H9 (cell line): ENCODE data around the gene SLC17A3. TPM values are rescaled to one million over a fixed set of nuclear protein-coding genes. Genes with fewer than 3 reads are reported as not detected.

Experiments used
- DNase-seq: peaks from one replicate; pipeline ENCODE4 v3.0.0-alpha.2; 2017
- H2AFZ ChIP-seq: one replicate; pipeline ENCODE4 v1.6.1; 2013; ENCODE audit warnings: mild to moderate bottlenecking, low read length, control low read depth, moderate library complexity
- H2AK5ac ChIP-seq: 2 replicates; pipeline ENCODE4 v1.6.1; 2013; ENCODE audit warnings: low read length, control low read depth, mixed read lengths; ENCODE audit not compliant: insufficient read length
- H2BK120ac ChIP-seq: one replicate; pipeline ENCODE4 v1.6.1; 2013; ENCODE audit warnings: low read depth, mild to moderate bottlenecking, low read length, control low read depth, inconsistent platforms; ENCODE audit not compliant: poor library complexity, severe bottlenecking
- H2BK12ac ChIP-seq: 2 replicates; pipeline ENCODE4 v1.6.1; 2013; ENCODE audit warnings: low read length, control low read depth, mixed read lengths, low read depth; ENCODE audit not compliant: insufficient read length
- H2BK15ac ChIP-seq: 2 replicates; pipeline ENCODE4 v1.6.1; 2013; ENCODE audit warnings: low read depth, low read length, control low read depth
- H2BK20ac ChIP-seq: one replicate; pipeline ENCODE4 v1.6.1; 2013; ENCODE audit warnings: low read depth, mild to moderate bottlenecking, low read length, control low read depth, inconsistent platforms; ENCODE audit not compliant: poor library complexity, severe bottlenecking
- H2BK5ac ChIP-seq: 2 replicates; pipeline ENCODE4 v1.6.1; 2013; ENCODE audit warnings: low read length, control low read depth, mixed read lengths; ENCODE audit not compliant: insufficient read length
- H3K14ac ChIP-seq: 2 replicates; pipeline ENCODE4 v1.6.1; 2013; ENCODE audit warnings: low read length, control low read depth; ENCODE audit not compliant: insufficient read depth
- H3K18ac ChIP-seq: 2 replicates; pipeline ENCODE4 v1.6.1; 2013; ENCODE audit warnings: low read depth, mild to moderate bottlenecking, mixed read lengths, low read length, control low read depth; ENCODE audit not compliant: insufficient read length
- H3K23ac ChIP-seq: 2 replicates; pipeline ENCODE4 v1.6.1; 2013; ENCODE audit warnings: low read length, control low read depth, mixed read lengths, low read depth; ENCODE audit not compliant: insufficient read length
- H3K23me2 ChIP-seq: 2 replicates; pipeline ENCODE4 v1.6.1; 2013; ENCODE audit warnings: low read depth, mild to moderate bottlenecking, mixed read lengths, low read length, control low read depth; ENCODE audit not compliant: insufficient read length, poor library complexity, severe bottlenecking
- H3K27ac ChIP-seq: 2 replicates; pipeline ENCODE4 v1.5.1; 2013; ENCODE audit warnings: low read length, control low read depth, mixed read lengths, low read depth; ENCODE audit not compliant: insufficient read length
- H3K27me3 ChIP-seq: 2 replicates; pipeline ENCODE4 v1.6.1; 2013; ENCODE audit warnings: low read length, control low read depth, inconsistent platforms; ENCODE audit not compliant: insufficient read depth
- H3K4ac ChIP-seq: 2 replicates; pipeline ENCODE4 v1.6.1; 2013; ENCODE audit warnings: low read depth, mild to moderate bottlenecking, control low read depth, inconsistent platforms, low read length, moderate library complexity
- H3K4me1 ChIP-seq: 2 replicates; pipeline ENCODE4 v1.6.1; 2013; ENCODE audit warnings: low read length, control low read depth, inconsistent platforms; ENCODE audit not compliant: insufficient read depth
- H3K4me2 ChIP-seq: 2 replicates; pipeline ENCODE4 v1.6.1; 2013; ENCODE audit warnings: low read length, control low read depth, mixed read lengths; ENCODE audit not compliant: insufficient read length, insufficient read depth
- H3K56ac ChIP-seq: 2 replicates; pipeline ENCODE4 v1.6.1; 2013; ENCODE audit warnings: low read depth, mild to moderate bottlenecking, mixed read lengths, low read length, control low read depth; ENCODE audit not compliant: insufficient read length
- H3K79me1 ChIP-seq: 2 replicates; pipeline ENCODE4 v1.6.1; 2013; ENCODE audit warnings: low read depth, mild to moderate bottlenecking, moderate library complexity, low read length, control low read depth, inconsistent platforms; ENCODE audit not compliant: insufficient read depth, poor library complexity, severe bottlenecking
- H3K79me2 ChIP-seq: 2 replicates; pipeline ENCODE4 v1.6.1; 2013; ENCODE audit warnings: low read length, control low read depth, inconsistent platforms; ENCODE audit not compliant: insufficient read depth
- H3K9ac ChIP-seq: 2 replicates; pipeline ENCODE4 v1.6.1; 2013; ENCODE audit warnings: low read length, control low read depth, mixed read lengths; ENCODE audit not compliant: insufficient read length; ENCODE audit errors: extremely low read depth
- H3K9me3 ChIP-seq: one replicate; pipeline ENCODE4 v1.6.1; 2013; ENCODE audit warnings: low read depth, low read length, inconsistent platforms; ENCODE audit not compliant: control insufficient read depth
- H3T11ph ChIP-seq: one replicate; pipeline ENCODE4 v1.6.1; 2013; ENCODE audit warnings: mild to moderate bottlenecking, low read length, control low read depth, inconsistent platforms
- H4K20me1 ChIP-seq: one replicate; pipeline ENCODE4 v1.6.1; 2013; ENCODE audit not compliant: control insufficient read depth, insufficient read length, insufficient read depth
- H4K5ac ChIP-seq: 2 replicates; pipeline ENCODE4 v1.6.1; 2013; ENCODE audit warnings: low read depth, mild to moderate bottlenecking, mixed read lengths, low read length, control low read depth; ENCODE audit not compliant: insufficient read length
- H4K8ac ChIP-seq: replicated peaks from 2 replicates; pipeline ENCODE4 v1.6.1; 2013; ENCODE audit warnings: low read length, control low read depth, mixed read lengths, low read depth; ENCODE audit not compliant: insufficient read length
- H4K91ac ChIP-seq: 2 replicates; pipeline ENCODE4 v1.6.1; 2013; ENCODE audit warnings: low read depth, mild to moderate bottlenecking, moderate library complexity, mixed read lengths, low read length, control low read depth; ENCODE audit not compliant: insufficient read length
- H3K27ac Mint-ChIP-seq, 3 experiments: 2 replicates in 2 of 3; 3 replicates in 1 of 3; pipeline ENCODE4 v1.8.0; 2020 to 2021; ENCODE audit warnings: mixed read lengths in 3 of 3, mild to moderate bottlenecking in 1 of 3, moderate library complexity in 1 of 3
- H3K27me3 Mint-ChIP-seq: 2 replicates; pipeline ENCODE4 v1.8.0; 2021; ENCODE audit warnings: low read depth, mild to moderate bottlenecking, moderate library complexity, mixed read lengths
- H3K36me3 Mint-ChIP-seq, 3 experiments: 2 replicates in 2 of 3; 3 replicates in 1 of 3; pipeline ENCODE4 v1.8.0; 2020 to 2021; ENCODE audit warnings: low read depth in 3 of 3, mixed read lengths in 3 of 3; ENCODE audit not compliant: insufficient read depth in 1 of 3
- H3K4me1 Mint-ChIP-seq, 2 experiments: 2 replicates each; pipeline ENCODE4 v1.8.0; 2020; ENCODE audit warnings: mixed read lengths in 2 of 2
- H3K4me3 Mint-ChIP-seq, 2 experiments: 2 replicates in 1 of 2; 3 replicates in 1 of 2; pipeline ENCODE4 v1.8.0; 2020 to 2021; ENCODE audit warnings: mild to moderate bottlenecking in 2 of 2, mixed read lengths in 2 of 2, moderate library complexity in 1 of 2
- H3K9me3 Mint-ChIP-seq, 2 experiments: 2 replicates in 1 of 2; 3 replicates in 1 of 2; pipeline ENCODE4 v1.8.0; 2020; ENCODE audit warnings: mild to moderate bottlenecking in 2 of 2, mixed read lengths in 2 of 2, moderate library complexity in 1 of 2
- CTCF ChIP-seq: fragments of 200-600 bp; sonication (generic); conservative IDR thresholded peaks from 3 replicates; pipeline ENCODE4 v1.8.0; 2021; ENCODE audit warnings: antibody characterized with exemption, mild to moderate bottlenecking
- WGBS: extraction: QIAGEN DNeasy Blood & Tissue Kit; methylation state at CpG from one replicate; pipeline ENCODE4 v1.1.7; 2013; ENCODE audit warnings: missing lambda C conversion rate, low lambda C conversion rate, mixed read lengths; ENCODE audit not compliant: insufficient read length; ENCODE audit errors: extremely low coverage; 5-methylcytosine and 5-hydroxymethylcytosine counted together
- total RNA-seq: library from RNA; stranded (reverse); gene quantifications from 2 replicates; pipeline ENCODE4 v1.2.1, GENCODE V29; 2021

Gene SLC17A3
- total RNA-seq, 1 experiment from 2014 or later, result not detected

- peaks cover 5% of the 10 kb centered on the region; the same call in 1 of the 2 replicates for H3K4me1 ChIP-seq
- WGBS, result no CpG with 5 or more reads among the region's 2 CpGs
- no peak overlapping the region for H4K8ac ChIP-seq
- H3K27me3 ChIP-seq, result no peaks in the 10 kb centered on the region
- H3K4me1 Mint-ChIP-seq, result peaks cover 23% of the 10 kb centered on the region in 2 experiments
- H4K20me1 ChIP-seq, result no peaks in the 10 kb centered on the region
- no peaks in the 10 kb centered on the region for H3K36me3 Mint-ChIP-seq
- no peak overlapping the region for H3K14ac ChIP-seq
- no peak overlapping the region for H2BK12ac ChIP-seq
- H3K9me3 ChIP-seq, result no peaks in the 10 kb centered on the region
- no peaks in the 10 kb centered on the region for H3K23me2 ChIP-seq
- H3K27ac Mint-ChIP-seq, result peak overlapping the region in 2 of 3 experiments; percentile 50 to 81; a peak in 3 of 7 replicates
- no peak overlapping the region for H3K18ac ChIP-seq
- no peak for TF ChIP-seq CTCF
- H3K9ac ChIP-seq, result no peak overlapping the region
- no peak for DNase-seq
- no peaks in the 10 kb centered on the region for H3K27me3 Mint-ChIP-seq
- H4K91ac ChIP-seq, result no peak overlapping the region
- H2BK120ac ChIP-seq, result no peak overlapping the region
- no peak overlapping the region for H2BK5ac ChIP-seq
- no peak overlapping the region for H4K5ac ChIP-seq
- H2AFZ ChIP-seq, result no peak overlapping the region
- H3K23ac ChIP-seq, result no peak overlapping the region
- H2AK5ac ChIP-seq, result no peak overlapping the region
- no peak overlapping the region for H3K4ac ChIP-seq
- no peaks in the 10 kb centered on the region for H3K79me1 ChIP-seq
- no peak overlapping the region for H3T11ph ChIP-seq
- no peak overlapping the region for H3K56ac ChIP-seq
- no peaks in the 10 kb centered on the region for H3K9me3 Mint-ChIP-seq
- no peak overlapping the region for H3K4me3 Mint-ChIP-seq
- H2BK15ac ChIP-seq, result no peak overlapping the region
- peak overlapping the region; percentile 56 for H3K27ac ChIP-seq
- H3K4me2 ChIP-seq, result no peak overlapping the region
- no peak overlapping the region for H2BK20ac ChIP-seq
- no peaks in the 10 kb centered on the region for H3K79me2 ChIP-seq
These were observed 25.1 kb upstream of the SLC17A3 start for GRCh38 chr6:25899123-25899522.
